Measurements from ENCODE around the gene EIF3F.

EIF3F gene, protein sequence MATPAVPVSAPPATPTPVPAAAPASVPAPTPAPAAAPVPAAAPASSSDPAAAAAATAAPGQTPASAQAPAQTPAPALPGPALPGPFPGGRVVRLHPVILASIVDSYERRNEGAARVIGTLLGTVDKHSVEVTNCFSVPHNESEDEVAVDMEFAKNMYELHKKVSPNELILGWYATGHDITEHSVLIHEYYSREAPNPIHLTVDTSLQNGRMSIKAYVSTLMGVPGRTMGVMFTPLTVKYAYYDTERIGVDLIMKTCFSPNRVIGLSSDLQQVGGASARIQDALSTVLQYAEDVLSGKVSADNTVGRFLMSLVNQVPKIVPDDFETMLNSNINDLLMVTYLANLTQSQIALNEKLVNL

DNA sequence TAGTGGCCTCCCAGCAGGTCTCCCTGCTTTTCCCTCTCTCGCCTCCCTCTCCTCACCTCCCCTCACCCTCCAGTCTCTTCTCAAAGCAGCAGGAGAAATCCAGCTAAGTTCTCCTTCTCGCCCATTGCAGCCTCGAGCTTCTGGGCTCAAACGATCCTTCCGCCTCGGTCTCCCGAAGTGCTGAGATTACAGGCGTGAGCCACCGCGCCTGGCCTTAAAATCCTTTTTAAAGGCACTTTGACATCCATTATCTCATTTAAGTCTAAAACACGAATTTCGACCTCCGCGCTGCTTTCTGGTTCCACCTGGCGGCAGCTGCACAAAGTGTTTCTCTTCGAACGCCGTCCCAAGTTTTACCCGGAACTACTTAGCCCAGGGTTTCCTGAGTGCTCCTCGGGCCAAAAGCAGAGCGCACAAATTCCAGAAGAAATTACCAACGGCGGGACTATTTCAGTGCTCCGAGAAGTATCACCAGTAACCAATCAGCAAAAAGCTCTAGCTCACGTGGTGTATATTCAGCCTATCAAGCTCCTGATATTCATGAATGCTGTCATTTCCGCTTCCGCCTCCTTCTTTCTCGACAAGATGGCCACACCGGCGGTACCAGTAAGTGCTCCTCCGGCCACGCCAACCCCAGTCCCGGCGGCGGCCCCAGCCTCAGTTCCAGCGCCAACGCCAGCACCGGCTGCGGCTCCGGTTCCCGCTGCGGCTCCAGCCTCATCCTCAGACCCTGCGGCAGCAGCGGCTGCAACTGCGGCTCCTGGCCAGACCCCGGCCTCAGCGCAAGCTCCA, at the start of gene EIF3F:
Gene EIF3F (plus strand): TSS at position 570 of the 792 bp plus-strand sequence. CDS start 16 bp downstream, at position 586.
- peak; percentile 99 for DNase-seq (ENCODE audit: low read depth)

DNA sequence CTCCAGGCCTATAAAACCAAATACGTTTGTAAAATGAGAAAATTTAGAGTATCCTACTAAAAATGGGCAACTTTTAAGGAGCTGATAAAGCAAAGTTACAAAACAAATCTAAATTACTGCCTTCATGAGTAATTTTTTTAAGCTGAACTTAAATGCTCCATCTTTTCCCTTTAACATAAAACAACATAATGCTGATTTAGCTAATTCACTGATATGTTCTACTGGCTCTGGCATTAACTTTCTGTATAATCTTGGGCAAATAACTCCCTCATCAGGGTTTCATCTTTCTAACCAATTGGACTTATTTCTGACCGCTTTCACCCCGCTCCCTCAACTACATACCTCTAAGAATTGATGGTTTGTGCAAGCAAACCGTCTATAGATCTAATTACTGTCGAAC, 46.0 kb upstream of the EIF3F start:
- DNase-seq (ENCODE audit: low read depth), result no peak

GRCh38 chr11:7941608-7942007, 45.5 kb upstream of the EIF3F start, which contains the start of gene OR10A3:
Gene OR10A3 (minus strand): TSS chr11:7941708. CDS start chr11:7939520, 2,188 bp downstream.
- no peak for DNase-seq (ENCODE audit: low read depth)

GRCh38 chr11:7944123-7944522, 43.0 kb upstream of the EIF3F start:
- DNase-seq (ENCODE audit: low read depth), result no peak

DNA sequence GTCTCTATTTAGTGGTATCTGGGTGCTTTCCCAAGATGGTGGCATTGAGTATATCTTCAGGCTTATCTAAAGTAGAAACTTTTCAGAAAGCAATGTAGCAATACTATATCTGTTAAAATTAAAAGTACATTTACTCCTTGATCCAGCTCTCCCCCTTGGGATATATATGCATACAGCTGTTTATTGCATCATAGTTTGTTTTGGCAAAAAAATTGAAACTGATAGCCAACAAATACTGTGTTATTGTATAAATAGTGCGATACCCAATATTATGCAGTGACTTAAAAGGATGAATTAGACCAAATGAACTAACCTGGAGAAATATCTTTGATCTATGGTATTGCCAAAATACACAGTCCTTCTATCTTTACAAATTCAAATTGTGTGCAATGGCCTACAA, 37.2 kb upstream of the EIF3F start:
- no peak for DNase-seq (ENCODE audit: low read depth)

- DNase-seq (ENCODE audit: low read depth), result no peak
These were observed 31.9 kb upstream of the EIF3F start for GRCh38 chr11:7955191-7955590.

DNA sequence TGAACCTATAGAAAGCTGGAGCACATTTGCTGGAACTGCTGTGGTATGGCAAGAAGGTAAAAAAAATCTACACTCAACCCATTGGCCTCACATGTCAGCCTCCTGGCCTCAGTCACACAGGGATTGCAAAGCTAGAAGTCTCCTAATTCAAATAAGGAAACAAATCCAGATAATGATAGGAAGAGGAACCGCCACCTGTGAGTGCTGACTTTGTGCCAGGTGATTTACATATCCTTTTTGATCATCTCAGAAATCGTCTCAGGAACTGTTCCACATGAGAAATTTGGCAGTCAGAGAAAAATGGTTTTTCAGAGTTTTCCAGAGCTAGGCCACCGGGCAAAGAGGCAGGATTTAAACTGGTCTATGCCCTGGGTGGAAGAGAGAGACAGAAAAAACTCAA, 22.9 kb upstream of the EIF3F start:
- no peak for DNase-seq (ENCODE audit: low read depth)

DNA sequence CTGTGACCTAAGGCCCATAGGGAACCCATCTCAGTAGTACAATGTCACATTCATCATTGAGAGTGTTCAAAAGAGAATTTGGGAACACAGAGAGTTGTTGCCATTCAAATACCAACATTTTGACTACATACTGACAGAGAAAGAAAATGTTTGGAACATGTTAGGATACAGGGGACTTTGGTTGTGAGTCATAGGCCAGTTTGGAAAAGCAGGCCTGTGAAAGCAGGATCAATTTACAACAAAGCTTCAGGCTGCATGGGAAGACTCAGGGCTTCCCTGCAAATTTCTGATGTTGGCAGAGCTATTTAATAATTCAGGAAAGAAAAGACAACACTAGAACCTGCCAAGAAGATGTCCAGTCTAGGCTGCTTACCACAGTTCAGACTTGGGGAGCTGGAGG, 22.3 kb upstream of the EIF3F start:
- DNase-seq (ENCODE audit: low read depth), result peak; percentile 24

GRCh38 chr11:7965386-7965785, 21.8 kb upstream of the EIF3F start, which contains the start of gene NLRP10:
Gene NLRP10 (minus strand): TSS chr11:7965447. CDS start chr11:7963495, 1,952 bp downstream.
- no peak for DNase-seq (ENCODE audit: low read depth)

DNA sequence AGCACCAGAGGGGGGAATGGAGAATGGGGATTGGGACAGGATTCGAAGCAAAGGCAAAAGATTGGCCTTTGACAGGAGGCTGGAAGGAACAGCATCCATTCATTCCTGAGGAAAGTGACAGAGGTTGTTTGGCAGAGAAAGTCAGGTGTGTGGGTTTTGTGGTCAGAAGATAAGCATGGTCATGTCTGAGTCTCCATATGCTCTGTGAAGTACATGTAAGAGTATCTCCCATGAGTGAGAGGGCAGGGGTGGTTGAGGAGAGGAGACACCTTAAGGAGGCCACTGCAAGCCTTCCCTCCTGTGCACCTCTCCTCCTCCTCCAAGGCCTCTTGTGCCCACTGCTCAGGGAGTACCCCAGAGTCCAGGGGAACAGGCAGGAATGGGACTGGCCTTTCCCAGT, 20.0 kb upstream of the EIF3F start:
- DNase-seq (ENCODE audit: low read depth), result no peak

DNA sequence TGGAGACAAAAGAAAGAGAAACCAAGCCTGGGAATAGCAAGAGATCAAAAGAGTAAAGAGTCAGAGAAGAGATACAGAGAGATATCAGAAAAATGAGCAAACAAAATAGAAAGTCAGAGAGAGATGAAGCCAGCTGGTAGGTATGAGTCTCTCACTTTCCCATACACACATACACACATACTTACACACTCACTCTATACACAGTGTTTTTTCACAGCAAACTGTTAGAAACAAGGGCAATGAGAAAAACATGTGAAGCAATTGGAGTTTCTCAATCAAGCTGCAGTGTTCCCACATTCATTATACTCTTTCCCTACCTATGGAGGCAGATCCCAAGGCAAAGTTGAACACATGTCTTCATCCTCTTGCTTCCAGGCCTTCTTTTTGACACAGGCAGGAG, 19.3 kb upstream of the EIF3F start:
- DNase-seq (ENCODE audit: low read depth), result no peak

DNA sequence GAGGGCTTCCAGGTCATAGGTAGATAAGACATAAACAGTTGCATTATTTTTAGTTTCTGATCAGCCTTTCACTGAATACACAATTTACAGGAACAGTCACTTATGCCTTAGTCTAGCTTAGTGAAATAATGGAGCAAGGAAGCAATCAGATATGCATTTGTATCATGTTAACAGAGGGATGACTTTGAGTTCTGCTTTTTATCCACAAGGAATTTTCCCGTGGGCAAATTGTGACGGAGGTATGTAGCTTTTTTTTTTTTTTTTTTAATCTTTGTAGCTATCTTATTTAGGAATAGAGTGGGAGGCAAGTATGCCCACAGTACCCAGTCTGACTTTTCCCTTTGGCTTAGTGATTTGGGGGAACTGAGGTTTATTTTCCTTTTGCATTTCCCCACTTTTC, 18.5 kb upstream of the EIF3F start:
- DNase-seq (ENCODE audit: low read depth), result no peak

DNA sequence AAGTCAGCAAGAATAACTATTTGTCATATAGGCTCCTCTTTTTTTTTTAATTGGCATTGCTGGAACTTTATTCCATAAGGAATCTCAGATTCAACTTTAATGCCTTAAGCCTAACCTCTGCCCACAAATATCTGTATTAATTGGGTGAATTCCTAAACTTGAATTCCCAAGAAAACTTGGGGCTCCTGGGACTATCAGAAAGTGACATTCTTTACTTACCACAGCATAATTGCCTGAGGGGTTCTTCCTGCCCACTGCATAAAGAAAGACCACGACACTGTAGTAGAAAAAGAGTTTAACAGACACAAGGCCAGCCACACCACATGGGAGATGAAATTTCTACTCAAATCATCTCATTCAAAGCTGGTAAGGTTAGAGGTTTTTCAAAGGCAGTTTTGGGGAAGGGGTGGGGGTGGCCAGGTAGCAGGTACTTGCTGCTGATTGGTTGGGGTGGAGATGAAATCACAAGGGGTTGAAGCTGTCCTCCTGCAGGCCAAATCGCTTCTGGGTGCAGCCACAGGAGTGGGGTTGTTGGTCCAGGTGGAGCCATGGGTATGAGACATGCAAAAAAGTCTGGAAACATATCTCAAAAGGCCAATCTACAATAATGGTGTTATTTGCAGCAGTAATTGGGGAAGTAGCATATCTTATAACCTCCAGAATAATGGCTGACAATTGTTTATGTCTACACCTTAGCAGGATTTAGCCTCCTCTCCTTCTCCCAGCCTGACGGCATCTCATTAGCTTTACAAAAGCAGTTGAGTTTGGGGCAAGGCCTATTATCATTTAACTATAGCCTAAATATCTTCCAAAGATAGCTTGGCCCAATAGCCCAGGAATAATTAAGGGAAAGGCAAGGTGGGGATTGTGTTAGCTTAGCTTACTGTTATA, 17.1 kb upstream of the EIF3F start:
- DNase-seq (ENCODE audit: low read depth), result no peak

GRCh38 chr11:7971846-7972245, 15.3 kb upstream of the EIF3F start:
- no peak for DNase-seq (ENCODE audit: low read depth)

DNA sequence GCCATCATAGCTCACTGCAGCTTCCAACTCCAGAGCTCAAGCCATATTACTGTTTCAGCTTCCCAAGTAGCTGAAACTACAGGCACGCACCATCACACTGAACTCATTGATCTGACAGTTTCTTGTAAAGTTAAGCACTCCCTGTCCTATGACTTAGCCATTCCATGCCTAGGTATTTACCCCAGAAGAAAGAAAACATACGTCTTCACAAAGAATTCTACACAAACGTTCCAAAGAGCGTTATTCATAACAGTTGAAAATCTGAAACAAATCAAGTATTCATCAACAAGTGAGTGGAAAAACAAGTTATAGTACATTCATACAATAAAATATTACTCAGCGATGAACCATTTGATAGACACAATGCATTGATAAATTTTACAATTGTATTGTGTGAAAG, 14.1 kb upstream of the EIF3F start:
- no peak for DNase-seq (ENCODE audit: low read depth)

DNA sequence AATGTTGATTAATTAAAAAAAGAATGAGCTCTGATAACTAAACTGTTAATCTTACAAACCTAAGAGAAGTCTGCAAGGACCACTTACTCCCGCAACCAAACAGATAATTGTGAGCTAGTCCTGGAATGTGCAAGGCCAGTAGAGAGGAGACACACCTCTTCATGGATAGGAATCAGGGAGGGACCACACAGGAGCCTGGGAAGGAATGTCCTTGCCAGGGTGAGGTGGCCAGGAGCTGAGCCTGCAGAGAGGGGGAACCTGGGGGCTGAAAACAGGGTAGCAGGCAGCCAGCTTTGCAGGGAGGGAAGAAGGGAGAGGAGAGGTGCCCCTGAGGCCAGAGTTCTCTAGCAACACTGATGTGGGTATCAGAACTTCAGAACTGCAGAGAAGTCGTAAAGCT, 12.5 kb upstream of the EIF3F start:
- no peak for DNase-seq (ENCODE audit: low read depth)

GRCh38 chr11:7977232-7977917, 9.8 kb upstream of the EIF3F start:
- peak; percentile 95 for DNase-seq (ENCODE audit: low read depth)

- no peak for DNase-seq (ENCODE audit: low read depth)
These were observed 5.4 kb upstream of the EIF3F start for GRCh38 chr11:7981619-7982157.

DNA sequence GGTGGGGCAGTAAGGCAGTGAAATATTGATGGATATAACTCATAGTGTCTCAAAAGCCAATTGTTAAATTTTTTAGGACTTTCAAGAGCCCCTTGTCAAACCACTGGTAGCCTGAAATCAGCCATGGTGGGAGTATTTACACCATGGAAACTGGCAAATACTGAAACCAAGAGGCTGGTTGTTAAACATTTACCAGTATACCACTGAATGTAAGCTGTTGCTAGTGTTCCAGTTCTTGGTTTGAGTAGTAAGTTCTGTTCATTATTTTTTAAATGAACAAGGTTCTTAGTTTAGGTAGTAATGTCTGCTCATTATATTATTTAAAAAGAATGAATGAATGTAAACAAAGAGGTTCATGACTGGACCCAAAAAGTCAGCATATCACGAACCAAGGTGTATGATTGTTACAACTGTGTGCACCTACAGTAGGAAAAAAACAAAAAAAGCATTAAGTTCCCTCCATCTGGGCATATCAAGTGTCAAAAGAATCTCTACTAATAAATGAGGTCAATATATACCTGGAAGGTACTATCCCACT, 4.5 kb upstream of the EIF3F start:
- DNase-seq (ENCODE audit: low read depth), result no peak

DNA sequence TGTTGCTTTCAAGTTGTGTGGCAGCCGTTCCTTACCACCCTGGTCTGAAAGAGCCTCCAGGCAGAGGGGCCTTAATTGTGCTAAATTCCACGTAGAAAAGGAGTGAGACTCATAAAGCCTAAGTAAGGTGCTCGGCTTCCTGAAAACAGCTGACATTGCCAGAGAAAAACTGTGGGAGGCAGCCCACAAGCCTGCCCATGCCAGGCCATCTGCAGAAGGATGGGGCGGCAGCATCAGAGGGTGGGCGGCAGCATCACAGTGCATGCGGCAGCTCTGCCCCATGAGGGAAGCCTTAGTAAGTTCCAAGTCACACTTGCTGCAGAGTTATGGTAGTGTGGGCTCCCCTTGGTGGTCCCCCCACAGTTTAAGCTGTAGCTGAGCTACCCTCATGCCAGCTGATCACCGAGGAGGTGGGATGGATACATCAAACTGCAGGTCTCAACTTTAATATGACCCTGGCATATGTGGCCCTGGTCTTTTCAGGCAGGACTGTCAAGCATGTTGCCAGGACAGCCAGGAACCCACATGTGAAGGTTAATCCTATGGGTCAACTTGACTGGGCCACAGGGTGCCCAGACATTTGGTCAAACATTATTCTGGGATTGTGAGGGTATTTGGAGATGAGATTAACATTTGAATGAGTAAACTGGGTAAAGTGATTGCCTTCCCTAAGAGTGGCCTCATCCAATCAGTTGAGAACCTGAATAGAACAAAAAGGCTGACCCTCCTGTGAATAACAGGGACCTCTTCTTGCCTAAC, 3.1 kb upstream of the EIF3F start:
- no peak for DNase-seq (ENCODE audit: low read depth)
